NCI-H345 (cell line): ENCODE results near the gene CDC42BPG.

ENCODE experiments used
- DNase-seq: peaks from one replicate; lab custom pipeline; 2025; lab: John Stamatoyannopoulos, UW

CDC42BPG gene

GRCh38 chr11:64789331-64790204 is 54.9 kb downstream of the CDC42BPG start:
- DNase-seq: no peak

- DNase-seq: no peak
Observed at GRCh38 chr11:64788321-64789215, 55.9 kb downstream of the CDC42BPG start.

GRCh38 chr11:64787526-64788320 is 56.7 kb downstream of the CDC42BPG start:
- DNase-seq: no peak

- no peak for DNase-seq
Observed at GRCh38 chr11:64786308-64786707, 58.1 kb downstream of the CDC42BPG start.

- no peak for DNase-seq
Observed at GRCh38 chr11:64784813-64785581, 59.5 kb downstream of the CDC42BPG start.

GRCh38 chr11:64778473-64779298 is 65.8 kb downstream of the CDC42BPG start, which contains the start of gene SF1:
TSS of gene SF1 (minus strand) at chr11:64778542. CDS start at chr11:64778392, 150 bp downstream.
- peak; percentile 100 for DNase-seq

- DNase-seq: no peak
Observed at GRCh38 chr11:64778223-64778472, 66.3 kb downstream of the CDC42BPG start.

GRCh38 chr11:64777449-64778222 is 66.8 kb downstream of the CDC42BPG start:
- peak; percentile 86 for DNase-seq

- DNase-seq: no peak
Observed at GRCh38 chr11:64776875-64777274, 67.6 kb downstream of the CDC42BPG start.

- no peak for DNase-seq
Observed at GRCh38 chr11:64776425-64776824, 68.0 kb downstream of the CDC42BPG start.

- DNase-seq: no peak
Observed at GRCh38 chr11:64774144-64774543, 70.3 kb downstream of the CDC42BPG start.
